D721Med (cell line): ENCODE results near the gene YAE1.

Experiments
- DNase-seq: peaks from one replicate; pipeline ENCODE4 v3.0.0; 2011; ENCODE audit warnings: low spot score; ENCODE audit not compliant: insufficient read length
- FAIRE-seq: peaks from 2 replicates; lab custom pipeline; 2011; peaks lifted over from hg19 to GRCh38; lab: Jason Lieb, UNC
- CTCF ChIP-seq: IDR thresholded peaks from 2 replicates; pipeline ENCODE4 v1.5.1; 2012; ENCODE audit warnings: mild to moderate bottlenecking, control low read depth; ENCODE audit not compliant: insufficient read depth; ENCODE audit errors: missing control alignments

Gene YAE1

GRCh38 chr7:39567294-39567693 lies 1.1 kb downstream of the YAE1 start:
- no peak for FAIRE-seq
- DNase-seq: no peak
- TF ChIP-seq CTCF: no peak

GRCh38 chr7:39574673-39575349 lies 8.6 kb downstream of the YAE1 start:
- FAIRE-seq: no peak
- TF ChIP-seq CTCF: no peak
- DNase-seq: no peak

GRCh38 chr7:39577229-39577874 lies 11.1 kb downstream of the YAE1 start:
- FAIRE-seq (no peak), DNase-seq (no peak)
- no peak for TF ChIP-seq CTCF

- DNase-seq (peak; percentile 68), FAIRE-seq (peak; percentile 81)
- peak; percentile 97 for TF ChIP-seq CTCF
Measured at GRCh38 chr7:39580149-39580874, 14.1 kb downstream of the YAE1 start.

GRCh38 chr7:39582536-39582935 lies 16.3 kb downstream of the YAE1 start:
- DNase-seq (no peak), FAIRE-seq (no peak)
- TF ChIP-seq CTCF: no peak

- TF ChIP-seq CTCF: no peak
- FAIRE-seq (no peak), DNase-seq (no peak)
Measured at GRCh38 chr7:39583539-39583938, 17.3 kb downstream of the YAE1 start.

GRCh38 chr7:39587393-39587792 lies 21.2 kb downstream of the YAE1 start:
- FAIRE-seq (no peak), DNase-seq (no peak)
- no peak for TF ChIP-seq CTCF
